ENCODE measurements around the gene ZNF684.

Gene ZNF684

DNA sequence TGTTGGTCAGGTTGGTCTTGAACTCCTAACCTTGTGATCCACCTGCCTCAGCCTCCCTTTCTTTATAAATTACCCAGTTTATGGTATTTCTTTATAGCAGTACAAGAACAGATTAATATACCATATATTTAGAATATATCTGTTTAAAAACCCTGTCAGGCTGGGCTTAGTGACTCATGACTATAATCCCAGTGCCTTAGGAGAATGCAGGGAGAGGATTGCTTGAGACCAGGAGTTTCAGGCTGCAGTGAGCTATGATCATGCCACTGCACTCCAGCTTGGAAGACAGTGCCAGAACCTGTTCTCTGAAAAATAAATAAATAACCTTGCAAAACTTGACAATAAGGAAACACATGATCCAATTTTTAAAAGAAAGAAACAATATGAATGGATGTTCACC is 43.9 kb downstream of the ZNF684 start:
- DNase-seq: no peak

DNA sequence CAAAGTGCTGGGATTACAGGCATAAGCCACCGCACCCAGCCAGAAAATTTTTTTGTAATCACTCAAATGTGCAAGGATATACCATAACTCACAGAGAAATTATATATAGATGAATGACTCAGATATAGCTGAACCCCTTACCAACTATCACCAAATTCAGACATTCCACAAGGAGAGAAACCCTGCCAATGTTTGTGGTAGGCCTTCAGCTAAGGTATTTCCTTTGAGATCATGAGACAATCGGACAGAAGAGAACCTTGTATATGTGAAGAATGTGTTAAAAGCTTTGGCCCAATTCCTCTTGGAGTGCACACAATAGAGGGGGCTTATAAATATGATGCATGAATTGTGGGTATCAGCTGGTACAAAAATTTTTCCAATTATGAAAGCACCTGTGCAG is 50.7 kb downstream of the ZNF684 start:
- no peak for DNase-seq

DNA sequence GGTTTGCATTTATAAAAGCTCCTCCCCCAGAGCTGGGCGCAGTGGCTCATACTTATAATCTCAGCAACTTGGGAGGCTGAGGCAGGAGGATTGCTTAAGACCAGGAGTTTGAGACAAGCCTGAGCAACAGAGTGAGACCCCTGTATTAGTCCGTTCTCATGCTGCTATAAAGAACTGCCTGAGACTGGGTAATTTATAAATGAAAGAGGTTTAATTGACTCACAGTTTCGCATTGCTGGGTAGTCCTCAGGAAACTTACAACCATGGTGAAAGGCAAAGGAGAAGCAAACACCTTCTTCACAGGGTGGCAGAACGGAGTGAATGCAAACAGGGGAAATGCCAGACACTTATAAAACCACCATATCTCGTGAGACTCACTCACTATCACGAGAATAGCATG is 52.5 kb downstream of the ZNF684 start:
- no peak for DNase-seq

- DNase-seq: no peak
Measured at GRCh38 chr1:40588586-40588985, 57.1 kb downstream of the ZNF684 start.

GRCh38 chr1:40592107-40592803 is 60.8 kb downstream of the ZNF684 start:
- DNase-seq: no peak

DNA sequence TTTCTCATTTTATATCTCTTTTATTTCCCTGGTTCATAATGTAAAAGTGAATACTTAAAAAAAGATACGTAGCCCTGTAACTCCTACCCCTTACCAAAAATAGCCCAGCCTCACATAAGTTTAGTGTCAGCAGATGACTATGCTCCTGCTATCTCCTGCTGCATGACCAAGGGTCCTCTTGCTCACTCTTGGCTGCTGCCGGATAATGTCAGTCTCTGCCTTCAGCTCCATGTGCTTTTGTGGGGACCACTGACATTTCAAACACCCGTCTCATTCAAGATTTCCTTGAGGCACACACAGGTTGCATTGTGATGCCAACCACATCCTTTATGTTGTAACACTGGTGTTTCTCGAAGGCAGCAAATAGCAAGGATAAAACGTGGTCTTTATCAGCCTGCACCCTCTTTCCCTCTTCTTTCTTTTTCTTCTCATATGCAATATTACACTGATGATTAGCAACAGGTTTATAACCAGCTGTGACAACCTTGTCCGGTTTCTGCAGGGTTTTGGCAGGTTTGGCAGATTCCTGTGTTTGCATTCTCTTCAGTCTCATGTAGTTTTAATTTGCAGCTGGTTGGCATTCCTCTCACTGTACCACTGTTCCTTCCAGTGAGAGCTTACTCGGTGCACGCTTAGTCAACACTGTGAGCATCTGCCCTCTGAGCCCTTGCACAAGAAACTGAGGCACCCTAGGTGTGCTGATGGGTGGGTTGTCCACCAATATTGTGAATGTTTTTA is 62.2 kb downstream of the ZNF684 start:
- DNase-seq: no peak

DNA sequence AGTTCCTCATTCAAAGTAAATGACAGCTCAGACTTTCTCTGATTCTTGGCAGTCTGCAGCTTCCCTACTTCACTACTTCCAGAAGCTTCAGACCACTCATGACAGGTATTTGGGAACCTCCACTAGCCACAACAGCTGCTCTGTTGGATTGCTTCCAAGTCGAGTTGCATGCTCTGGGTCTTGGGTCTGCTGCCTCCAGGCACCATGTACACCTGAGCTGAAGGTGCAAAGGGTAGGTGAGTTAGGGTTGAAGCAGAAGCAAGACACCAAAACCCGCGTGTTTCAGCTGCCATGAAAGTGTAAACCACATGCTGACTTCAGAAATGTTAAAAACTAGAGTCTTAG is 62.7 kb downstream of the ZNF684 start:
- no peak for DNase-seq

DNA sequence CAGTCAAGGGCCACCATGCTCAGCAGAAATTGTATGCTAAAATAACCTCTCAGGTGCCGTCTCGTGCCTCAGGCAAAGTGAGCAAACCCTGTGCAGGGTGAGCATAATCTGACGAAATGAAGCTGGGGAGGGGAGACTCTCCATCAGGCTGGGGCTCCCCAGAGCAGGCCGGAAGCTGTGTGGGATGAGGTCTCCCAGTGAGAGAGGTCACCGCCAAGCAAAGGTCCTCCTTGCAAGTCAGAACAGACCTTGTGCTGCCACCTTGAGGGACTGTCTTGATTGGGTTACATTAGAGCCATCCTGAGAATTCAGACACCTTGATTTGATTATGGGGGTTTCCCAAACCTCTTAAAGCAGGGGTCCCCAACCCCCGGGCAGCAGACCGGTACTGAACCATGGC is 64.2 kb downstream of the ZNF684 start:
- DNase-seq: no peak
